IMR-90 (cell line): ENCODE results near the gene NELL1.

ENCODE experiments used
- CEBPB ChIP-seq: IDR thresholded peaks from 2 replicates; pipeline ENCODE4 v1.6.1; 2012; ENCODE audit warnings: low read depth, low read length, improper control_type of control experiment
- FOS ChIP-seq: fragments of 150-350 bp; IDR thresholded peaks from 2 replicates; pipeline ENCODE4 v1.6.1; 2016; ENCODE audit warnings: low read depth, low read length
- MAFK ChIP-seq: IDR thresholded peaks from 2 replicates; pipeline ENCODE4 v1.6.1; 2012; ENCODE audit warnings: low read depth, low read length, improper control_type of control experiment
- POLR2A ChIP-seq: IDR thresholded peaks from 2 replicates; pipeline ENCODE4 v1.6.1; 2012; ENCODE audit warnings: mild to moderate bottlenecking, low read depth, low read length
- RAD21 ChIP-seq: IDR thresholded peaks from 2 replicates; pipeline ENCODE4 v1.6.1; 2012; ENCODE audit warnings: low read length, improper control_type of control experiment
- RCOR1 ChIP-seq: IDR thresholded peaks from 2 replicates; pipeline ENCODE4 v1.6.1; 2012; ENCODE audit warnings: mild to moderate bottlenecking, low read length, improper control_type of control experiment; ENCODE audit not compliant: insufficient replicate concordance
- TF ChIP-seq, protein P1 (sequence below): conservative IDR thresholded peaks from 2 replicates; pipeline ENCODE4 v1.5.1; 2012; ENCODE audit warnings: mild to moderate bottlenecking, low read depth, low read length, improper control_type of control experiment
- TF ChIP-seq, protein P2 (sequence below): fragments of 150-350 bp; IDR thresholded peaks from 2 replicates; pipeline ENCODE4 v1.6.1; 2016; ENCODE audit warnings: low read depth, mild to moderate bottlenecking, low read length, moderate library complexity, borderline replicate concordance

DNA sequence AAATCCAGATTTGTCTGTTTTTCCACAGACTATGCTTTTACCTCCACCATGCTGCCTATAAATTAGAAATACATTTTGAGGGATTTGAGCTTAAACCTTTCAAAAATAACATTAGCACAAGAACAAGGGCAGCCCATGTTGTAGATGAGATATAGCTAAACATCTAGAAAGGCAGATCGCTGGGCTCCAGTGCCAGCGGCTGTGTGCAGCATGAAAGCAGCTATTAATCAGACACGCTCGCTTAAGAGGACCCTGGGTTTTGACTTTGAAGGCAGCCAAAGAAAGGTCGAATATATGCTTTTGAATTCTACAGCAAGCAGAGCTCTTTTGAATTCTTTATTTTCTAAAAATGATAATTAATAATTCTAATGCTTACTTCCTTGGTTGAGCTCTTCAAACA is 684.0 kb downstream of the NELL1 start:
- TF ChIP-seq MAFK (no peak), POLR2A (no peak), RAD21 (no peak), CEBPB (no peak), FOS (no peak), RCOR1 (no peak)
- TF ChIP-seq, protein P1, sequence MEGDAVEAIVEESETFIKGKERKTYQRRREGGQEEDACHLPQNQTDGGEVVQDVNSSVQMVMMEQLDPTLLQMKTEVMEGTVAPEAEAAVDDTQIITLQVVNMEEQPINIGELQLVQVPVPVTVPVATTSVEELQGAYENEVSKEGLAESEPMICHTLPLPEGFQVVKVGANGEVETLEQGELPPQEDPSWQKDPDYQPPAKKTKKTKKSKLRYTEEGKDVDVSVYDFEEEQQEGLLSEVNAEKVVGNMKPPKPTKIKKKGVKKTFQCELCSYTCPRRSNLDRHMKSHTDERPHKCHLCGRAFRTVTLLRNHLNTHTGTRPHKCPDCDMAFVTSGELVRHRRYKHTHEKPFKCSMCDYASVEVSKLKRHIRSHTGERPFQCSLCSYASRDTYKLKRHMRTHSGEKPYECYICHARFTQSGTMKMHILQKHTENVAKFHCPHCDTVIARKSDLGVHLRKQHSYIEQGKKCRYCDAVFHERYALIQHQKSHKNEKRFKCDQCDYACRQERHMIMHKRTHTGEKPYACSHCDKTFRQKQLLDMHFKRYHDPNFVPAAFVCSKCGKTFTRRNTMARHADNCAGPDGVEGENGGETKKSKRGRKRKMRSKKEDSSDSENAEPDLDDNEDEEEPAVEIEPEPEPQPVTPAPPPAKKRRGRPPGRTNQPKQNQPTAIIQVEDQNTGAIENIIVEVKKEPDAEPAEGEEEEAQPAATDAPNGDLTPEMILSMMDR, result no peak
- TF ChIP-seq, protein P2, sequence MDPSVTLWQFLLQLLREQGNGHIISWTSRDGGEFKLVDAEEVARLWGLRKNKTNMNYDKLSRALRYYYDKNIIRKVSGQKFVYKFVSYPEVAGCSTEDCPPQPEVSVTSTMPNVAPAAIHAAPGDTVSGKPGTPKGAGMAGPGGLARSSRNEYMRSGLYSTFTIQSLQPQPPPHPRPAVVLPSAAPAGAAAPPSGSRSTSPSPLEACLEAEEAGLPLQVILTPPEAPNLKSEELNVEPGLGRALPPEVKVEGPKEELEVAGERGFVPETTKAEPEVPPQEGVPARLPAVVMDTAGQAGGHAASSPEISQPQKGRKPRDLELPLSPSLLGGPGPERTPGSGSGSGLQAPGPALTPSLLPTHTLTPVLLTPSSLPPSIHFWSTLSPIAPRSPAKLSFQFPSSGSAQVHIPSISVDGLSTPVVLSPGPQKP, result no peak
